C4-2B (cell line): Measurements from ENCODE around the gene TMEM258.

ENCODE experiments used
- H3K27ac ChIP-seq: fragments of 450-650 bp; 2 replicates; pipeline ENCODE4 v1.5.1; 2017
- ZFX ChIP-seq: fragments of 450-650 bp; IDR thresholded peaks from 2 replicates; pipeline ENCODE4 v1.6.1; 2017
- TF ChIP-seq, protein P1 (sequence below): fragments of 450-650 bp; conservative IDR thresholded peaks from 2 replicates; pipeline ENCODE4 v1.5.1; 2017; ENCODE audit warnings: mild to moderate bottlenecking

The TMEM258 gene

GRCh38 chr11:61744181-61744580 lies 48.2 kb downstream of the TMEM258 start:
- no peak overlapping the region for H3K27ac ChIP-seq
- TF ChIP-seq ZFX, result no peak
- TF ChIP-seq, protein P1, sequence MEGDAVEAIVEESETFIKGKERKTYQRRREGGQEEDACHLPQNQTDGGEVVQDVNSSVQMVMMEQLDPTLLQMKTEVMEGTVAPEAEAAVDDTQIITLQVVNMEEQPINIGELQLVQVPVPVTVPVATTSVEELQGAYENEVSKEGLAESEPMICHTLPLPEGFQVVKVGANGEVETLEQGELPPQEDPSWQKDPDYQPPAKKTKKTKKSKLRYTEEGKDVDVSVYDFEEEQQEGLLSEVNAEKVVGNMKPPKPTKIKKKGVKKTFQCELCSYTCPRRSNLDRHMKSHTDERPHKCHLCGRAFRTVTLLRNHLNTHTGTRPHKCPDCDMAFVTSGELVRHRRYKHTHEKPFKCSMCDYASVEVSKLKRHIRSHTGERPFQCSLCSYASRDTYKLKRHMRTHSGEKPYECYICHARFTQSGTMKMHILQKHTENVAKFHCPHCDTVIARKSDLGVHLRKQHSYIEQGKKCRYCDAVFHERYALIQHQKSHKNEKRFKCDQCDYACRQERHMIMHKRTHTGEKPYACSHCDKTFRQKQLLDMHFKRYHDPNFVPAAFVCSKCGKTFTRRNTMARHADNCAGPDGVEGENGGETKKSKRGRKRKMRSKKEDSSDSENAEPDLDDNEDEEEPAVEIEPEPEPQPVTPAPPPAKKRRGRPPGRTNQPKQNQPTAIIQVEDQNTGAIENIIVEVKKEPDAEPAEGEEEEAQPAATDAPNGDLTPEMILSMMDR, result no peak

- no peak overlapping the region for H3K27ac ChIP-seq
- TF ChIP-seq ZFX, result no peak
- TF ChIP-seq, protein P1, result no peak
Measured at GRCh38 chr11:61743486-61744095, 48.8 kb downstream of the TMEM258 start.

- TF ChIP-seq, protein P1, result no peak
- no peak for TF ChIP-seq ZFX
- H3K27ac ChIP-seq, result peak overlapping the region; percentile 23
Measured at GRCh38 chr11:61742391-61742790, 50.0 kb downstream of the TMEM258 start.

DNA sequence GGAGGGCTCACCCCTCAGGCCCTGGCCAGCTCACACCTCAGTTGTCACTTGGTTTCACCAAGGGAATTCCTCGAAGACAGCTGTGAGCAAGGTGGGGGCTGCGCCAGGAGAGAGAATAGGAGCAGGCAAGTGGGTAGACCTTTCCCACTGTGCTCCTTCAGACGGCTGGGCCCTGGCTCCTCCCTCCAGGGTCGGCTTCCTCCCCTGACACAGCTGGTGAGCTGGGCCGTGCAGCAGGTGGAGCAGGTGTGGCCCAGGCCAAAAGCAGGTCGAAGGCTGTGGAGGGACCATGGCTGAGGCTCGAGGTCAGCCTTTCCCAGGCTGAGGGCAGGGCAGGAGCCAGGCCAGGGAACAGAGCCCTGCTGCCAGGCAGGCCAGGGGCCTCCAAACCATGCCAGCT lies 52.4 kb downstream of the TMEM258 start:
- no peak overlapping the region for H3K27ac ChIP-seq
- TF ChIP-seq ZFX, result no peak
- TF ChIP-seq, protein P1, result no peak

DNA sequence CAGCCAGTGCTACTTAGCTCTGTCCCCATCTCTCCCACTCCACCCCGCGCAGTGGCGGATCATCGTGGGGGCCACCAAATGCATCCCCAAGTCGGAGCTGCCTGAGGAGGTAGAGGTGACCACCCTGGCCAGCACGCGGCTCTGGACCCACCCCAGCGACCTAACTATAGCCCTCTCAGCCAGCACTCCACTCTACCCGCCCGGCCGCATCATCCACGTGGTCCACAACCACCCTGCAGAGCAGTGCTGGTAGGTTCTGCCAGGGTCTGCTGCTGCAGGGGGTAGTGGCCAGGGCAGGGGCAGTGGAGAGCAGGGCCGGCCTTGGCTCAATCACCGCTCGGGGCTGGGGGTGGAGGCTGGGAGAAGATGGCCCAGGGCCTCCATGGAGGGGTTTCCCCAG lies 53.0 kb downstream of the TMEM258 start:
- no peak overlapping the region for H3K27ac ChIP-seq
- no peak for TF ChIP-seq ZFX
- TF ChIP-seq, protein P1, result no peak
